Measurements from ENCODE around the gene BRD4. TPM values are rescaled to one million over a fixed set of nuclear protein-coding genes. Genes with fewer than 3 reads are reported as not detected.

The BRD4 gene
- total RNA-seq, 1 donor: 25.3 TPM

DNA sequence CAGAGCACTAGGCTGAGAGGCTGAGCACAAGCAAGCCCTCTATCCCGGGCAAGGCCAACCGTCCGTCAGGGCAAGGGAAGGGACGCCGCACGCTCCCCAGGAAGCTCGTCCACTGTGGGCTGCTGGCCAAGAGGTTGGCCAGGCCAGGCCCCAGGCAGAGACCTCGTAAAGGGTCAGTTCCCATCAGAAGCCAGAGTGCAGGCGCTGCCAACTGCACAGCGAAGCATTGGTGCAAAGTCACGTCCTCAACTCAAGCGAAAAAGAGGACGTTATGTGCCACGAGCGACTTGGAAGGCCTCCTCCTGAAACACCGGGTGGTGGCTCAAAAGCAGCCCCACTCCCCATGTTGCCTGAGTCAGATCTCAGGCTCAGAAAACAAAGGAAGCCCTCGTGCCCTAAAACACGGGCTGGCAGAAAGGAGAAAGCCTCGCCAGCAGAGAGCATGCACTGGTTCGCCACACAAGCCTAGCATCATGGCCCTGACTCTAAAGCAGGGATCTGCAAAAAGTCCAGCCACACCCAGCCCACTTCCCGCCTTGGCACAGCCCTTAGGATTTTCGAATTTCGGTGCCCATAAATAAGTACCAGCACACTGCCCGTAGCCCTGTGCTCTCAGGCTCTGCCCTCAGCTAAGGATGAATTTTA is 42.6 kb upstream of the BRD4 start:
- no peak overlapping the region for H3K4me3 ChIP-seq (ENCODE audit: low read depth, low read length)
- DNase-seq (ENCODE audit: low read depth): no peak
- TF ChIP-seq, protein P1, sequence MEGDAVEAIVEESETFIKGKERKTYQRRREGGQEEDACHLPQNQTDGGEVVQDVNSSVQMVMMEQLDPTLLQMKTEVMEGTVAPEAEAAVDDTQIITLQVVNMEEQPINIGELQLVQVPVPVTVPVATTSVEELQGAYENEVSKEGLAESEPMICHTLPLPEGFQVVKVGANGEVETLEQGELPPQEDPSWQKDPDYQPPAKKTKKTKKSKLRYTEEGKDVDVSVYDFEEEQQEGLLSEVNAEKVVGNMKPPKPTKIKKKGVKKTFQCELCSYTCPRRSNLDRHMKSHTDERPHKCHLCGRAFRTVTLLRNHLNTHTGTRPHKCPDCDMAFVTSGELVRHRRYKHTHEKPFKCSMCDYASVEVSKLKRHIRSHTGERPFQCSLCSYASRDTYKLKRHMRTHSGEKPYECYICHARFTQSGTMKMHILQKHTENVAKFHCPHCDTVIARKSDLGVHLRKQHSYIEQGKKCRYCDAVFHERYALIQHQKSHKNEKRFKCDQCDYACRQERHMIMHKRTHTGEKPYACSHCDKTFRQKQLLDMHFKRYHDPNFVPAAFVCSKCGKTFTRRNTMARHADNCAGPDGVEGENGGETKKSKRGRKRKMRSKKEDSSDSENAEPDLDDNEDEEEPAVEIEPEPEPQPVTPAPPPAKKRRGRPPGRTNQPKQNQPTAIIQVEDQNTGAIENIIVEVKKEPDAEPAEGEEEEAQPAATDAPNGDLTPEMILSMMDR (IDR thresholded peaks at IDR 0.05; ENCODE audit: insufficient read depth, low read length): no peak

DNA sequence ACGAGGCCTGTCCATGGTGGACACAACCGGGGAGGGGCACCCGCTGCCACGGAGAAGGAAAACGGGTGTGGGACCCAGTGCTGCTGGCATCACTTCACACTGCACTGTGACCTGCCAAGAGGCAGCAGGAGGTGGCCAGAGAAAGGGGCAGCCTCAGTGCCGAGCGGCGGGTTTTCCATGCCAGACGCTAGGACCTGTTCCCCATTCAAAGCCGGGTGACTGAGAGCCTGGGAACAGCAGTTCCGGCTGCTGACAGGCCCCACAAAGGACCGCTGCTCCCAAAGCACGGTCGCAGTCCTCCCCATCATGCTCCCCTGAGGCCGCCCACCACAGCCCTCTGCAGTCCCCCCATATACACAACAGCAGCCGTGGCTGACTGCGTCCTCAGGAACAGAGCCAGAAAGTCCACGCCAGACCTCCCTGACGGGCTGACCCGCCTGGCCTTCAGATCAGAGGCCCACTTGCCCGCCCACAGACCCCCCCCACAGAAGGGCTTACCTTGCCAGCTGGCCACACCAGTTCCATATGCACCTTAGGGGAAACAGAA is 41.8 kb upstream of the BRD4 start:
- H3K4me3 ChIP-seq (ENCODE audit: low read depth, low read length): no peak overlapping the region
- no peak for DNase-seq (ENCODE audit: low read depth)
- TF ChIP-seq, protein P1 (IDR thresholded peaks at IDR 0.05; ENCODE audit: insufficient read depth, low read length): no peak

DNA sequence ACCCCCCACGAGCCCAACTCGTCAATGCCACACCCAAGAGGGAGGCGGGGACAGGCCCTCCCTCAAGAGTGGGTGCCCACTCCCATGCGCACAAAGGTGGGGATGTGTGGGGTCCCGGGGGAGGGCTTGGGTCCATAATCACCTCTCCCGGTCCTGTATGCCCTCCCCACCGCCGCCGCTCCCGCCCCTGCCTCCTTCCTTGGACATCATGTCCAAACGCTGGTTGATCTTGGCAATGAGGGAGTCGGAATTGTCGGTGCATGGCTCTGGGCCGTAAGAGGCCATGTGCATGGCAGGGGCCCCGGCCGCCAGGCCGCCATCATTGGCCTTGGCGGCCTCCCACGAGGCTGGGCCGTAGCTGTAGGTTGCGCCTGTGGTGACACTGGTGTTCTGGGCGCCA is 41.3 kb upstream of the BRD4 start:
- H3K4me3 ChIP-seq (ENCODE audit: low read depth, low read length): no peak overlapping the region
- no peak for DNase-seq (ENCODE audit: low read depth)
- TF ChIP-seq, protein P1 (IDR thresholded peaks at IDR 0.05; ENCODE audit: insufficient read depth, low read length): no peak

DNA sequence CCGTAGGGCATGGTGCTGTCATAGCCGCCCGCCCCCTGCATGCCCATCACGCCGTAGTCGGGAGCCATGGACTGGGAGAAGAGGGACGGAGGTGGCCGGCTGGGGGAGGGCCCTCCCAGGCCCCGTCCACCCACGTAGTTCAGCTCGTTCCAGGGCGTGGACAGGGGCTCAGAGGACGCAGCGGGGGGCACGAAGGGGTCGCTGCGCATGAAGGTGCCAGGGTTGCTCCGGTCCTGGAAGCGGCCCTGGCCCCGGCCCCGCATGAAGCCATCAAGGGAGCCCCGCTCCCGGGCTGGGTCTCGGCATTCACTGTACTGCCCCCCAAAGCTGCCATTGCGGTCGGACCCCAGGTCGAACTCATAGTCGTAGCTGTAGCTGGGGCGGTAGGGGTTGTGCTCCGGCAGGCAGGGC is 40.6 kb upstream of the BRD4 start:
- TF ChIP-seq, protein P1 (IDR thresholded peaks at IDR 0.05; ENCODE audit: insufficient read depth, low read length): no peak
- H3K4me3 ChIP-seq (ENCODE audit: low read depth, low read length): no peak overlapping the region
- no peak for DNase-seq (ENCODE audit: low read depth)

DNA sequence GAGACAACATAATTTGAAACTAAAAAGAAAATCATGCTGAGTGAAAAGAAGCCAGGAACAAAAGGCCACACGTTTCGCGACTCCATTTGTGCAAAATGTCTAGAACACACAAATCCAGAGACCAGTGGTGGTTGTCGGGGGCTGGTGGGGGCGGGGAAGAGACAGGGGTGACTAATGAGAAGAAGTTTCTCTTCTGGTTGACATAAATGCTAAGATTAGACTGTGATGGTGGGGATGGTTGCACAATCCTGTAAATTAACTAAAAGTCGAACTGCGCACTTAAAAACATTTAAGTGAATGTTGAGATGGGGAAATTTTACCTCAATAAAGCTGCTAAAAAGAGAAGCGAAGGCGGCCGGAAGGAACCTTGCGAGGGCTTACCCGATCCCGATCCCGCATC is 40.1 kb upstream of the BRD4 start:
- no peak overlapping the region for H3K4me3 ChIP-seq (ENCODE audit: low read depth, low read length)
- no peak for DNase-seq (ENCODE audit: low read depth)
- TF ChIP-seq, protein P1 (IDR thresholded peaks at IDR 0.05; ENCODE audit: insufficient read depth, low read length): no peak

DNA sequence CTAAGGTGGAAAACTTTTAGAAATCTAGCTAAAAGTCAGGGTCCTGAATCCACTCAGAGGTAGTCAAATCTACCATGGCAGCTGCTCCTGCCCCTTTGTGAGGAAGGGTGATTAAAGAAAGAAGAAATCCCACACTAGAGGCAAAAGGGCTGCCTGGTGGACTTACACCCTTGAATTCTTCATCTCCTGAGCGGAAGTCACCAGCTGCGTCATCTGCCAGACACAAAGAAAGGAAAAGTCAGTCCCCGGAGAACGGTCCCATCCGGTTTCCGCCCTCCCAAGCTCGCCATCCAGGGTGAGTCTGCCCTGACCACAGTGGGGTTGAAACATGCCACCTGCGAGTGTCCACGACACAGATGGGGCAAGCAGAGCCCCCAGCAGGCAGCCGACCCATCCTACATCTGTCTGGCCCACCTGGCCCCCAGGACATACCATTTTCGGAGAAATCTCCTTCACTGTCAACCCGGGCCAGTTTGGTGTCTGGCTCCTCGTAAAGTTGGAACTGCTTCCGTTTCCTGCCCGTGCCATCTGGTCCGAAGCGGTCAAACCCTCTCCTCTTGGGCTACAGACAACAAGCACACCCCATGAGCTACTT is 39.5 kb upstream of the BRD4 start:
- TF ChIP-seq, protein P1 (IDR thresholded peaks at IDR 0.05; ENCODE audit: insufficient read depth, low read length): no peak

More for the DNA sequence above, 39.5 kb upstream of the BRD4 start:
- no peak overlapping the region for H3K4me3 ChIP-seq (ENCODE audit: low read depth, low read length)
- DNase-seq (ENCODE audit: low read depth): no peak
